H1 (cell line): Measurements from ENCODE around the gene KCNQ1. TPM values are rescaled to one million over a fixed set of nuclear protein-coding genes. Genes with fewer than 3 reads are reported as not detected.

ENCODE experiments used
- ATF2 ChIP-seq: IDR thresholded peaks from 2 replicates; pipeline ENCODE4 v1.6.1; 2012; ENCODE audit warnings: low read length, inconsistent platforms
- ATF3 ChIP-seq: IDR thresholded peaks from 2 replicates; pipeline ENCODE4 v1.6.1; 2011; ENCODE audit warnings: low read depth, mild to moderate bottlenecking, low read length; ENCODE audit not compliant: insufficient read depth
- BACH1 ChIP-seq: IDR thresholded peaks from 2 replicates; pipeline ENCODE4 v1.6.1; 2012; ENCODE audit warnings: low read length, improper control_type of control experiment
- CHD2 ChIP-seq: IDR thresholded peaks from 2 replicates; pipeline ENCODE4 v1.6.1; 2012; ENCODE audit warnings: low read length, improper control_type of control experiment
- FOSL1 ChIP-seq: IDR thresholded peaks from 2 replicates; pipeline ENCODE4 v1.6.1; 2011; ENCODE audit warnings: mild to moderate bottlenecking, low read depth, low read length, moderate library complexity; ENCODE audit not compliant: insufficient read depth
- GABPA ChIP-seq: IDR thresholded peaks from 2 replicates; pipeline ENCODE4 v1.6.1; 2011; ENCODE audit warnings: mild to moderate bottlenecking, low read length, moderate library complexity, borderline replicate concordance; ENCODE audit not compliant: insufficient read depth
- GTF2F1 ChIP-seq: IDR thresholded peaks from 2 replicates; pipeline ENCODE4 v1.6.1; 2012; ENCODE audit warnings: low read depth, low read length, improper control_type of control experiment, borderline replicate concordance
- JUND ChIP-seq: IDR thresholded peaks from 2 replicates; pipeline ENCODE4 v1.6.1; 2011; ENCODE audit warnings: mild to moderate bottlenecking, improper control_type of control experiment, low read length
- KDM5A ChIP-seq: fragments of 200-600 bp; IDR thresholded peaks from 2 replicates; pipeline ENCODE4 v1.7.1; 2012; ENCODE audit warnings: mild to moderate bottlenecking, low read length, inconsistent platforms, mixed read lengths
- MAFK ChIP-seq: IDR thresholded peaks from 2 replicates; pipeline ENCODE4 v1.6.1; 2012; ENCODE audit warnings: low read depth, mild to moderate bottlenecking, improper control_type of control experiment, low read length
- NANOG ChIP-seq: IDR thresholded peaks from 2 replicates; pipeline ENCODE4 v1.6.1; 2011; ENCODE audit warnings: low read length, low read depth, mild to moderate bottlenecking, inconsistent platforms; ENCODE audit not compliant: insufficient read depth, poor library complexity, severe bottlenecking
- NRF1 ChIP-seq: IDR thresholded peaks from 2 replicates; pipeline ENCODE4 v1.6.1; 2011; ENCODE audit warnings: mild to moderate bottlenecking, low read depth, low read length, improper control_type of control experiment
- PHF8 ChIP-seq: fragments of 200-600 bp; sonication (generic); conservative IDR thresholded peaks from 2 replicates; pipeline ENCODE4 v1.7.1; 2012; ENCODE audit warnings: low read depth, mild to moderate bottlenecking, inconsistent platforms, low read length, moderate library complexity
- SIX5 ChIP-seq: IDR thresholded peaks from 2 replicates; pipeline ENCODE4 v1.6.1; 2011; ENCODE audit warnings: mild to moderate bottlenecking, low read depth, low read length
- SP1 ChIP-seq: IDR thresholded peaks from 2 replicates; pipeline ENCODE4 v1.6.1; 2011; ENCODE audit warnings: low read depth, low read length
- SP2 ChIP-seq: IDR thresholded peaks from 2 replicates; pipeline ENCODE4 v1.6.1; 2012; ENCODE audit warnings: mild to moderate bottlenecking, low read length, inconsistent platforms
- TAF1 ChIP-seq: IDR thresholded peaks from 2 replicates; pipeline ENCODE4 v1.6.1; 2011; ENCODE audit warnings: mild to moderate bottlenecking, low read depth, low read length
- TBP ChIP-seq: IDR thresholded peaks from 2 replicates; pipeline ENCODE4 v1.6.1; 2011; ENCODE audit warnings: low read depth, low read length, improper control_type of control experiment
- YY1 ChIP-seq: IDR thresholded peaks from 2 replicates; pipeline ENCODE4 v1.6.1; 2011; ENCODE audit warnings: low read depth, mild to moderate bottlenecking, low read length
- polyA plus RNA-seq, 7 experiments: library from polyadenylated mRNA; depleted of rRNA in 3 of 7; stranded (reverse) in 5 of 7; unstranded in 2 of 7; fragments of >200 nt in 5 of 7; fragments of 200-250 nt in 2 of 7; gene quantifications; 1 replicate in 5 of 7; 2 replicates in 1 of 7; 4 replicates in 1 of 7; pipeline versions ENCODE4 v1.2.1 to v1.2.3, GENCODE V29; 2011 to 2013; ENCODE audit warnings: missing spikeins in 2 of 7, mixed read lengths in 2 of 7
- total RNA-seq: library from RNA; stranded (reverse); fragmentation: NEBNext Ultra II Directional; extraction: Animal tissue kit (Norgen Biotek cat#: 25700); gene quantifications from 2 replicates; pipeline ENCODE4 v1.2.1, GENCODE V29; 2021

Gene KCNQ1
- total and polyA plus RNA-seq, 2 of the 8 experiments (the other 6 are each of a cell fraction or from before 2014, with no cell fraction given) = 1.9 to 2.0 TPM

GRCh38 chr11:2532704-2533586 is 88.1 kb downstream of the KCNQ1 start (continued):
- TF ChIP-seq ATF2 (no peak), FOSL1 (no peak), CHD2 (peak; percentile 36), NRF1 (no peak), NANOG (no peak), YY1 (peak; percentile 67), SIX5 (no peak), MAFK (no peak; the same call in 1 of the 2 replicates), TAF1 (no peak), BACH1 (no peak), PHF8 (no peak), KDM5A (no peak), SP2 (no peak), GABPA (peak; percentile 73; the same call in 1 of the 2 replicates), ATF3 (peak; percentile 68; the same call in 1 of the 2 replicates), SP1 (no peak), JUND (peak; percentile 73), TBP (peak; percentile 37; the same call in 1 of the 2 replicates), GTF2F1 (no peak)
